Prostate gland (tissue), 2 donors: ENCODE measurements around the gene RASAL2. TPM values are rescaled to one million over a fixed set of nuclear protein-coding genes. Genes with fewer than 3 reads are reported as not detected.

Source experiments
- DNase-seq: peaks from one replicate; pipeline ENCODE4 v3.0.0-alpha.2; 2019; ENCODE audit warnings: low spot score
- H3K27ac ChIP-seq, 2 donors: fragments of 200-600 bp; sonication (generic); 2 replicates each; pipeline ENCODE4 v1.5.1; 2017 to 2019
- H3K27me3 ChIP-seq: fragments of 200-600 bp; sonication (generic); replicated peaks from 2 replicates; pipeline ENCODE4 v1.5.1; 2019; ENCODE audit not compliant: insufficient read depth
- H3K36me3 ChIP-seq, 2 donors: fragments of 200-600 bp; sonication (generic); 1 replicate in 1 of 2; 2 replicates in 1 of 2; pipeline versions ENCODE4 v1.5.1 to v1.8.1; 2017 to 2019
- H3K4me1 ChIP-seq: fragments of 200-600 bp; sonication (generic); replicated peaks from 2 replicates; pipeline ENCODE4 v1.5.1; 2019
- H3K4me3 ChIP-seq, 2 donors: fragments of 200-600 bp; sonication (generic); 2 replicates each; pipeline ENCODE4 v1.5.1; 2017 to 2019
- H3K9me3 ChIP-seq: fragments of 200-600 bp; sonication (generic); 2 replicates; pipeline ENCODE4 v1.5.1; 2017
- CTCF ChIP-seq, 4 experiments: fragments of 200-600 bp in 2 of 4; fragments of 450-650 bp in 2 of 4; sonication (generic) in 2 of 4; IDR thresholded peaks; 1 replicate in 3 of 4; 2 replicates in 1 of 4; pipeline ENCODE4 v1.5.1; 2016 to 2019; ENCODE audit warnings: antibody characterized with exemption in 4 of 4, mild to moderate bottlenecking in 2 of 4, moderate library complexity in 2 of 4
- POLR2A ChIP-seq: fragments of 450-650 bp; IDR thresholded peaks from one replicate; pipeline ENCODE4 v1.6.1; 2016; ENCODE audit warnings: antibody characterized with exemption, mild to moderate bottlenecking
- POLR2AphosphoS5 ChIP-seq: sonication (generic); formaldehyde crosslinking; IDR thresholded peaks from one replicate; pipeline ENCODE4 v1.6.1; 2017; ENCODE audit warnings: antibody characterized with exemption
- WGBS: methylation state at CpG from one replicate; pipeline ENCODE4 v1.1.5; 2018; 5-methylcytosine and 5-hydroxymethylcytosine counted together
- intact Hi-C: fragments of 100-400 bp; cut with DNase I; formaldehyde crosslinking; loops from one replicate; pipeline ENCODE4 v1.14.2; 2022
- total RNA-seq, 2 donors: library from RNA; depleted of rRNA; stranded (reverse); fragments of >200 nt; gene quantifications; one replicate each; pipeline ENCODE4 v1.1.0, GENCODE V29; 2016

The RASAL2 gene
- total RNA-seq, 2 donors from 2014 or later = 9.2 to 36.9 TPM

- H3K27ac ChIP-seq = no peak overlapping the region
- H3K36me3 ChIP-seq = no peaks in the 10 kb centered on the region
- WGBS = 90% methylated on average over 16 of the region's 16 CpGs
- no peaks in the 10 kb centered on the region for H3K9me3 ChIP-seq
- no peaks in the 10 kb centered on the region for H3K4me1 ChIP-seq
- intact Hi-C loops = no loop called here
- TF ChIP-seq CTCF (IDR thresholded peaks at IDR 0.05) (no peak), POLR2A (no peak), POLR2AphosphoS5 (no peak)
- DNase-seq = no peak
- no peak overlapping the region for H3K4me3 ChIP-seq
- no peaks in the 10 kb centered on the region for H3K27me3 ChIP-seq
These were observed 399.4 kb downstream of the RASAL2 start for GRCh38 chr1:178493301-178493741.

- H3K4me3 ChIP-seq = no peak overlapping the region
- no peaks in the 10 kb centered on the region for H3K36me3 ChIP-seq
- H3K4me1 ChIP-seq = no peaks in the 10 kb centered on the region
- WGBS = 97% methylated on average over 13 of the region's 13 CpGs
- TF ChIP-seq POLR2AphosphoS5 (no peak), POLR2A (no peak), CTCF (IDR thresholded peaks at IDR 0.05) (no peak)
- no peaks in the 10 kb centered on the region for H3K9me3 ChIP-seq
- H3K27me3 ChIP-seq = no peaks in the 10 kb centered on the region
- no peak overlapping the region for H3K27ac ChIP-seq
- no peak for DNase-seq
- intact Hi-C loops = no loop called here
These were observed 400.7 kb downstream of the RASAL2 start for GRCh38 chr1:178494569-178494971.

GRCh38 chr1:178495158-178495557 lies 401.3 kb downstream of the RASAL2 start:
- Histone ChIP-seq H3K27ac (no peak overlapping the region), H3K36me3 (no peaks in the 10 kb centered on the region), H3K4me1 (no peaks in the 10 kb centered on the region), H3K9me3 (no peaks in the 10 kb centered on the region), H3K27me3 (no peaks in the 10 kb centered on the region), H3K4me3 (no peak overlapping the region)
- intact Hi-C loops = no loop called here
- 100% methylated on average over 1 of the region's 1 CpG for WGBS
- no peak for TF ChIP-seq CTCF (IDR thresholded peaks at IDR 0.05)
- no peak for TF ChIP-seq POLR2A
- no peak for TF ChIP-seq POLR2AphosphoS5
- DNase-seq = no peak

- Histone ChIP-seq H3K4me3 (no peak overlapping the region), H3K27ac (no peak overlapping the region), H3K4me1 (no peaks in the 10 kb centered on the region), H3K9me3 (no peaks in the 10 kb centered on the region), H3K27me3 (no peaks in the 10 kb centered on the region), H3K36me3 (no peaks in the 10 kb centered on the region)
- TF ChIP-seq POLR2A (no peak), POLR2AphosphoS5 (no peak), CTCF (IDR thresholded peaks at IDR 0.05) (no peak)
- WGBS = 90% methylated on average over 16 of the region's 16 CpGs
- intact Hi-C loops = no loop called here
- no peak for DNase-seq
These were observed 402.0 kb downstream of the RASAL2 start for GRCh38 chr1:178495741-178496409.
